ENCODE data around the gene CILP2. TPM values are rescaled to one million over a fixed set of nuclear protein-coding genes. Genes with fewer than 3 reads are reported as not detected.

CILP2 gene
- total RNA-seq (7.5 and 8.4 TPM in 2 replicates), polyA plus RNA-seq (2.2 and 6.7 TPM in 2 replicates)

GRCh38 chr19:19538061-19538784 lies at the start of gene CILP2:
TSS of gene CILP2 (plus strand) at chr19:19538265. CDS start at chr19:19538350, 85 bp downstream.
- Histone ChIP-seq H3K4me1 (ENCODE audit: low read depth) (no peaks in the 10 kb centered on the region), H3K27me3 (peaks cover 8% of the 10 kb centered on the region), H3K9me3 (ENCODE audit: low read depth) (no peaks in the 10 kb centered on the region), H3K4me3 (peak within 1 kb of the TSS; percentile 39), H3K36me3 (no peaks in the 10 kb centered on the region), H3K27ac (no peak within 1 kb of the TSS)
- peak; percentile 32 to 78 for DNase-seq (ENCODE audit: low read depth in 1 of 2, low spot score in 1 of 2)
- TF ChIP-seq CTCF (IDR thresholded peaks at IDR 0.05; ENCODE audit: low read depth, low read length) = no peak

DNA sequence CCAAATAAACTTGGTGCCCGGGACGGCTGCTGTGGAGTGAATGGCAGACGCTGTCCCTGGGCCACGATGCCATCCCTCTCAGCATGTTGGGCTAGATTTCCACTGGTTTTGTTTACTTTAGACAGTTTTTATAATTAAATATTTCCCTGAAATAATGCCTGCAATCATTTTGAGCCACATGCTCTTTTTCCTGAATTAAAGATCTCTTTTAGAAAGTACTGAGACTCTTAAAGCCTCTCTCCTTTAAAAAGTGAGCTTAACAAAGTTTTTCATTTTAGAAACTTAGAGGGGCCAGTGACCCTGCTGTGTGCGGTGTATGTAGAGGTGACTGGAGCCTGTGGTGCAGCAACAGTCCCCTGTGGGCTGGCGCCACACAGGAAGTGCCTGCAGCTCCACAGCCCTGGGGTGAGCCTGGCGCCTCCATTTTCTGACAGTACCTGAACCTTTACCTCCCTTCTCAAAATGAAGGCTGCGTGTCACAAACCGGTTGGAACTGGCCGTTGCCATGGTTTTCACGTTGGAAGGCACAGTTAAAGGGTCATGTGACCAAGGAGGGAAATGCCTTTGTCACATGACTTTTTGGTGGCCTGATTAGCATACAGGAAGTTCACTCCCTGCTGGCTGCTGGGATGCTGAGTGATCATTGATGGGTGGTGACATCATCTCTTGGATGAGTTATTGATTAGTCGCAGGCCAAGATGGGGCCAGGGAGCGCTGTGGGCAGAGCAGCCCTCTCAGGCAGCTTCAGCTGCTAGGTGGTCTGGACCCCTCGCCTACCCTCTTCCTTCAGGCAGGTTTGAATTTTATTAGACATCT lies 49.0 kb upstream of the CILP2 start:
- peaks cover 28% of the 10 kb centered on the region for H3K4me1 ChIP-seq (ENCODE audit: low read depth)
- no peak overlapping the region for H3K4me3 ChIP-seq
- DNase-seq (ENCODE audit: low read depth in 1 of 2, low spot score in 1 of 2) = peak; percentile 33 to 96
- peak overlapping the region; percentile 91 for H3K27ac ChIP-seq
- no peak for TF ChIP-seq CTCF (IDR thresholded peaks at IDR 0.05; ENCODE audit: low read depth, low read length)
- peaks cover 4% of the 10 kb centered on the region for H3K36me3 ChIP-seq
- no peaks in the 10 kb centered on the region for H3K27me3 ChIP-seq
- no peaks in the 10 kb centered on the region for H3K9me3 ChIP-seq (ENCODE audit: low read depth)

- Histone ChIP-seq H3K9me3 (ENCODE audit: low read depth) (no peaks in the 10 kb centered on the region), H3K36me3 (peaks cover 11% of the 10 kb centered on the region), H3K4me3 (no peak overlapping the region), H3K4me1 (ENCODE audit: low read depth) (peaks cover 28% of the 10 kb centered on the region), H3K27me3 (no peaks in the 10 kb centered on the region), H3K27ac (peak overlapping the region; percentile 91)
- no peak for TF ChIP-seq CTCF (IDR thresholded peaks at IDR 0.05; ENCODE audit: low read depth, low read length)
- DNase-seq (ENCODE audit: low read depth in 1 of 2, low spot score in 1 of 2) = peak in 1 of 2 donors; percentile 16
These were observed 48.3 kb upstream of the CILP2 start for GRCh38 chr19:19489804-19490204.

DNA sequence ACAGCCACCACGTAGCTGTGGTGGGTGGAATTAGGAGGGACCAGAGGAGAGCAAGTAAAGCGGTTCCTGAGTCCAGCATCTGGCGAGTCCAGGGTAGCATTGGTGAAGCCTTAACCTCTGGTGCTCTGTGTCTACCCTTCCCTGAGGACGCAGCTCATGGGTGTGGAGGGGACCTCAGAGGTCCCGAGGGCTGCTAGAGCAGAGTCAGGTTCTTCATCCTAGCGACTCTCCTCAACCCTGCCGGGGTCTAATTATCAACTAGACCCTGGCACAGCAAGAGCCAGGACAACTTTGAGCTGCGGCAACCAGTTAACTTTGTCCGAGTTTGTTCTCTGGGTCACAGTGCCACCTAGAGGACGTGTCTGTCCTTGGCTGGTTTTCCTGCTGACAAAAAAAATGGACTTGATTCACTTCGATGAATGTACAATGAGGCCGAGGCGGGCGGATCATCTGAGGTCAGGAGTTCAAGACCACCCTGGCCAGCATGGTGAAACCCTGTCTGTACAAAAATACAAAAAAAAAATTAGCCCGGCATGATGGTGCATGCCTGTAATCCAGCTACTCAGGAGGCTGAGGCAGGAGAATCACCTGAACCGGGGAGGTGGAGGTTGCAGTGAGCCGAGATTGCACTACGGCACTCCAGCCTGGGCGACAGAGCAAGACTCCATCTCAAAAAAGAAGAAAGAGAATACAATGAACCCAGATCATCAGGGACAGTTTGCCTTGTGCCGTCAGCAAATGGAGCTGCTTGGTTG lies 47.7 kb upstream of the CILP2 start:
- TF ChIP-seq CTCF (IDR thresholded peaks at IDR 0.05; ENCODE audit: low read depth, low read length) = peak; percentile 81
- no peaks in the 10 kb centered on the region for H3K9me3 ChIP-seq (ENCODE audit: low read depth)
- peak; percentile 85 to 89 for DNase-seq (ENCODE audit: low read depth in 1 of 2, low spot score in 1 of 2)
- H3K27me3 ChIP-seq = no peaks in the 10 kb centered on the region
- peaks cover 12% of the 10 kb centered on the region for H3K36me3 ChIP-seq
- peak overlapping the region; percentile 91 for H3K27ac ChIP-seq
- peaks cover 28% of the 10 kb centered on the region for H3K4me1 ChIP-seq (ENCODE audit: low read depth)
- H3K4me3 ChIP-seq = no peak overlapping the region

GRCh38 chr19:19491321-19492025 lies 46.6 kb upstream of the CILP2 start:
- Histone ChIP-seq H3K4me1 (ENCODE audit: low read depth) (peaks cover 28% of the 10 kb centered on the region), H3K9me3 (ENCODE audit: low read depth) (no peaks in the 10 kb centered on the region), H3K4me3 (no peak overlapping the region), H3K27ac (no peak overlapping the region), H3K27me3 (no peaks in the 10 kb centered on the region), H3K36me3 (peaks cover 16% of the 10 kb centered on the region)
- no peak for TF ChIP-seq CTCF (IDR thresholded peaks at IDR 0.05; ENCODE audit: low read depth, low read length)
- no peak for DNase-seq (ENCODE audit: low read depth in 1 of 2, low spot score in 1 of 2)

All from cardiac muscle cell (in vitro differentiated cells and primary cell).